SK-N-SH (cell line): Measurements from ENCODE around the gene ADD1.

Experiments used
- CHD2 ChIP-seq: fragments of 150-350 bp; IDR thresholded peaks from 2 replicates; pipeline ENCODE4 v1.6.1; 2018; ENCODE audit warnings: low read length; ENCODE audit not compliant: partially characterized antibody
- CTCF ChIP-seq: fragments of 200-600 bp; sonication (generic); IDR thresholded peaks from 2 replicates; pipeline ENCODE4 v1.6.1; 2017; ENCODE audit warnings: antibody characterized with exemption, mild to moderate bottlenecking, moderate library complexity
- POLR2AphosphoS5 ChIP-seq: IDR thresholded peaks from 2 replicates; pipeline ENCODE4 v1.6.1; 2012; ENCODE audit warnings: low read depth, low read length
- RXRA ChIP-seq: IDR thresholded peaks from 2 replicates; pipeline ENCODE4 v1.4.0; 2012; ENCODE audit warnings: low read depth, mild to moderate bottlenecking, borderline replicate concordance
- TAF1 ChIP-seq: IDR thresholded peaks from 2 replicates; pipeline ENCODE4 v1.6.1; 2012; ENCODE audit warnings: low read depth, mild to moderate bottlenecking, low read length, moderate library complexity, borderline replicate concordance
- YY1 ChIP-seq: IDR thresholded peaks from 2 replicates; pipeline ENCODE4 v1.4.0; 2012; ENCODE audit warnings: low read depth, mild to moderate bottlenecking

- TF ChIP-seq POLR2AphosphoS5 (no peak), TAF1 (no peak), YY1 (no peak), CHD2 (no peak), RXRA (no peak), CTCF (no peak)
These were observed 120.4 kb downstream of the ADD1 start for GRCh38 chr4:2963966-2964471.
